Keratinocyte (primary cell): Measurements from ENCODE around the gene CBX7.

Experiments
- EZH2 ChIP-seq: IDR thresholded peaks from one replicate; pipeline ENCODE4 v1.6.1; 2012; ENCODE audit warnings: inconsistent platforms, mild to moderate bottlenecking, low read length, moderate library complexity
- TF ChIP-seq, protein P1 (sequence below), 3 experiments: IDR thresholded peaks in 1 of 3; conservative IDR thresholded peaks in 1 of 3; optimal IDR thresholded peaks in 1 of 3; 2 replicates in 2 of 3; 3 replicates in 1 of 3; pipeline versions ENCODE3 to v1.5.1; 2011; ENCODE audit warnings: low read length in 3 of 3, mild to moderate bottlenecking in 3 of 3, moderate library complexity in 2 of 3, control low read depth in 1 of 3, inconsistent platforms in 1 of 3; ENCODE audit not compliant: insufficient read depth in 2 of 3; ENCODE audit errors: extremely low read depth in 1 of 3

DNA sequence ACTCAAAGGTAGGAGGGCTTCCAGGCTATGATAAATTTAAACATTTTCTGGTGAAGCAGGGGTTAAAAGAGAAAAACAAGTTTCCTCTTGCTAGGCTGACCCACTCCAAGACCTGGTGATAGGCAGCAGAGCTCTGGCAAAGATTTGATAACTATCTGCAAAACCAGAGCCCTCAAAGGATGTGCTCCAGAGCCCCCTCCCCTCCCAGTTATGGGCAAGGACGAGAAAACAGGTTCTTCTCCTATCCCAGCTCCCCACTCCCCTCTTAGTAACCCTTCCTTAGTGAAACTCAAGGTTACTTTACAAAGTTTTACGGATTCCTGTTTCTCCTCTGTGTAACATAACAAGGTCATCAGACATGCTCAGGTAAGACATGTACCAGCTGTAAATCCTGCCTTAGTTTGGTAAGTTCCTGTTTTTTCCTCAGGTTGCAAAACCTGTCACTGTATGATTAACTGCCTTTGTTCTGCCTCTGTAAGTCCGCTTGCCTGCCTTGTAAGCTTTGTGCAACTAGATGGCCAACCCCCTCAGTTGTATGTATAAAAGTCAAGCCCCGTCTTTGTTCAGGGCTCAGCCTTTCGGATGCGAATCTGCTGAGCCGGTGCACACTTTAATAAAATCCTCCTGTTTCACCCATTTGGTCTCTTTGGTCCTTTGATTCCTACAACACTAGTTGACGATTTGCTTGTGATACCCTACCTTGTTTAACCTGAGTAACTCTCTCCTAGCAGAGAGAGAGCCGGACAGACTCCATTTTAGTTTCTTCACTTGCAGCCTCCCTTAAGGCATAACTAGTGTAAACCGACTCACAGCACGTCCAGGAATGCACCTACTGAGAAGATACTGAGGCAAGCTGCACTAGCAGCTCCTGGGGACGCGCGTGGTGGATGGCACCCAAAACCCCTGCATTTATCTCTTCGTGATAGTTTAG, 41.6 kb downstream of the CBX7 start:
- TF ChIP-seq, protein P1, sequence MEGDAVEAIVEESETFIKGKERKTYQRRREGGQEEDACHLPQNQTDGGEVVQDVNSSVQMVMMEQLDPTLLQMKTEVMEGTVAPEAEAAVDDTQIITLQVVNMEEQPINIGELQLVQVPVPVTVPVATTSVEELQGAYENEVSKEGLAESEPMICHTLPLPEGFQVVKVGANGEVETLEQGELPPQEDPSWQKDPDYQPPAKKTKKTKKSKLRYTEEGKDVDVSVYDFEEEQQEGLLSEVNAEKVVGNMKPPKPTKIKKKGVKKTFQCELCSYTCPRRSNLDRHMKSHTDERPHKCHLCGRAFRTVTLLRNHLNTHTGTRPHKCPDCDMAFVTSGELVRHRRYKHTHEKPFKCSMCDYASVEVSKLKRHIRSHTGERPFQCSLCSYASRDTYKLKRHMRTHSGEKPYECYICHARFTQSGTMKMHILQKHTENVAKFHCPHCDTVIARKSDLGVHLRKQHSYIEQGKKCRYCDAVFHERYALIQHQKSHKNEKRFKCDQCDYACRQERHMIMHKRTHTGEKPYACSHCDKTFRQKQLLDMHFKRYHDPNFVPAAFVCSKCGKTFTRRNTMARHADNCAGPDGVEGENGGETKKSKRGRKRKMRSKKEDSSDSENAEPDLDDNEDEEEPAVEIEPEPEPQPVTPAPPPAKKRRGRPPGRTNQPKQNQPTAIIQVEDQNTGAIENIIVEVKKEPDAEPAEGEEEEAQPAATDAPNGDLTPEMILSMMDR (optimal IDR thresholded peaks at IDR 0.05 in 1 of 3, IDR thresholded peaks at IDR 0.05 in 1 of 3, conservative IDR thresholded peaks at IDR 0.05 in 1 of 3; ENCODE audit: extremely low read depth in 1 of 3, insufficient read depth in 2 of 3, low read length in 3 of 3): no peak
- TF ChIP-seq EZH2: no peak
